Epithelial cell of alveolus of lung (primary cell): Measurements from ENCODE around the gene P3H3. TPM values are rescaled to one million over a fixed set of nuclear protein-coding genes. Genes with fewer than 3 reads are reported as not detected.

Source experiments
- total RNA-seq: library from RNA; depleted of rRNA; stranded (reverse); fragments of >200 nt; gene quantifications from 2 replicates; pipeline ENCODE4 v1.2.1, GENCODE V29; 2015

Gene P3H3, protein sequence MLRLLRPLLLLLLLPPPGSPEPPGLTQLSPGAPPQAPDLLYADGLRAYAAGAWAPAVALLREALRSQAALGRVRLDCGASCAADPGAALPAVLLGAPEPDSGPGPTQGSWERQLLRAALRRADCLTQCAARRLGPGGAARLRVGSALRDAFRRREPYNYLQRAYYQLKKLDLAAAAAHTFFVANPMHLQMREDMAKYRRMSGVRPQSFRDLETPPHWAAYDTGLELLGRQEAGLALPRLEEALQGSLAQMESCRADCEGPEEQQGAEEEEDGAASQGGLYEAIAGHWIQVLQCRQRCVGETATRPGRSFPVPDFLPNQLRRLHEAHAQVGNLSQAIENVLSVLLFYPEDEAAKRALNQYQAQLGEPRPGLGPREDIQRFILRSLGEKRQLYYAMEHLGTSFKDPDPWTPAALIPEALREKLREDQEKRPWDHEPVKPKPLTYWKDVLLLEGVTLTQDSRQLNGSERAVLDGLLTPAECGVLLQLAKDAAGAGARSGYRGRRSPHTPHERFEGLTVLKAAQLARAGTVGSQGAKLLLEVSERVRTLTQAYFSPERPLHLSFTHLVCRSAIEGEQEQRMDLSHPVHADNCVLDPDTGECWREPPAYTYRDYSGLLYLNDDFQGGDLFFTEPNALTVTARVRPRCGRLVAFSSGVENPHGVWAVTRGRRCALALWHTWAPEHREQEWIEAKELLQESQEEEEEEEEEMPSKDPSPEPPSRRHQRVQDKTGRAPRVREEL
- total RNA-seq, result 72.0 and 77.4 TPM in 2 replicates

DNA sequence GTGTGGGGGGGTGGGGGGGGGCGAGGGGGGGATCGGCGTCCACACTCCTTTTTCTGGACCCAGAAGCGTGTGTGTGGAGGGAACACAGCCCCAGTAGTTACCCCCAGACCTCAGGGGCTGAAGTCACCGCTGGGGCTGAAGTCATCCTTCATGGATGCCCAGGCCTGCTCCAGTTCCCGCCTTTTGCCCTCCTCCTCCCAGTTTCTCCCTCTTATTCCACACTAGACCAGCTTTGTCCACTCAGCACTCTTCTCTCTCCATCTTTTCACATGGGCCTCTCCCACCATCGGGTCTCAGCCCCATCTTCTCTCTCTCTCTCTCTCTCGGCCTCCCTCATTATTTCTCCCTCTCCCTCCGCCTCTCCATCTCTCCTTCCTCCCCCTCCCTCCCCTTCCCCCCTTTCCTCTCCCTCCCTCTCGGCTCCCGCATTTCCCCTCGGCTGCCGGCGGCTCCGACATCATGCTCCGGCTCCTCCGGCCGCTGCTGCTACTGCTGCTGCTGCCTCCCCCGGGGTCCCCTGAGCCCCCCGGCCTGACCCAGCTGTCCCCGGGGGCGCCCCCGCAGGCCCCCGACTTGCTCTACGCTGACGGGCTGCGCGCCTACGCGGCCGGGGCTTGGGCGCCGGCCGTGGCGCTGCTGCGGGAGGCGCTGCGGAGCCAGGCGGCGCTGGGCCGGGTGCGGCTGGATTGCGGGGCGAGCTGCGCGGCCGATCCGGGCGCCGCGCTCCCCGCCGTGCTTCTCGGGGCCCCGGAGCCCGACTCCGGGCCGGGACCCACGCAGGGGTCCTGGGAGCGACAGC lies at the start of gene P3H3:
Gene P3H3 (plus strand): TSS at position 426 of the 799 bp plus-strand sequence. CDS start 34 bp downstream, at position 460.

DNA sequence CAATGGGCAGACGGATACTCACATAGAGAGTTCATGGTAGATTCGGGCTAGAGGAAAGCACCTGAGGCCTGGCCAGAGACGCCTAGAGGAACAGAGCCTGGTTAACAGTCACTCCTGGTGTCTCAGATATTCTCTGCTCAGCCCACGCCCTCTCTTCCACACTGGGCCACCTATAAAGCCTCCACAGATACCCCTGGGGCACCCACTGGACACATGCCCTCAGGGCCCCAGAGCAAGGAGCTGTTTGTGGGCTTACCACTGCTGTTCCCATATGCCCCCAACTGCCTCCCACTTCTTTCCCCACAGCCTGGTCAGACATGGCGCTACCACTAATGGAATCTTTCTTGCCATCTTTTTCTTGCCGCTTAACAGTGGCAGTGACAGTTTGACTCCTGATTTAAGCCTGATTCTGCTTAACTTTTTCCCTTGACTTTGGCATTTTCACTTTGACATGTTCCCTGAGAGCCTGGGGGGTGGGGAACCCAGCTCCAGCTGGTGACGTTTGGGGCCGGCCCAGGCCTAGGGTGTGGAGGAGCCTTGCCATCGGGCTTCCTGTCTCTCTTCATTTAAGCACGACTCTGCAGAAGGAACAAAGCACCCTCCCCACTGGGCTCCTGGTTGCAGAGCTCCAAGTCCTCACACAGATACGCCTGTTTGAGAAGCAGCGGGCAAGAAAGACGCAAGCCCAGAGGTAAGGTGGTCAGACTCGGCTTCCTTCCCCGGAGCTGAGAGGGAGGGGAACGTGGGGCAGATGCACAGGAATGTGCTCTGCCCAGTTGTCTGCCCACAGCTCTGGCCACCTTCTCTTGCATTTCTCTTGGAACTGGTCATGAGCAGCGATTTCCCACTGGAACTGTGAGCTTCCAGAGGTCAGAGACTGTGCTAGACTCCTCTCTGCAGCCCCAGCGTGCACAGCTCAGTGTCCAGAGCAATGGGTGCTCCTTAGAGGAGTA lies 39.0 kb upstream of the P3H3 start, which contains the start of gene CD4:
Gene CD4 (plus strand): TSS at position 557 of the 953 bp plus-strand sequence. CDS start 10,611 bp downstream, outside the sequence.

DNA sequence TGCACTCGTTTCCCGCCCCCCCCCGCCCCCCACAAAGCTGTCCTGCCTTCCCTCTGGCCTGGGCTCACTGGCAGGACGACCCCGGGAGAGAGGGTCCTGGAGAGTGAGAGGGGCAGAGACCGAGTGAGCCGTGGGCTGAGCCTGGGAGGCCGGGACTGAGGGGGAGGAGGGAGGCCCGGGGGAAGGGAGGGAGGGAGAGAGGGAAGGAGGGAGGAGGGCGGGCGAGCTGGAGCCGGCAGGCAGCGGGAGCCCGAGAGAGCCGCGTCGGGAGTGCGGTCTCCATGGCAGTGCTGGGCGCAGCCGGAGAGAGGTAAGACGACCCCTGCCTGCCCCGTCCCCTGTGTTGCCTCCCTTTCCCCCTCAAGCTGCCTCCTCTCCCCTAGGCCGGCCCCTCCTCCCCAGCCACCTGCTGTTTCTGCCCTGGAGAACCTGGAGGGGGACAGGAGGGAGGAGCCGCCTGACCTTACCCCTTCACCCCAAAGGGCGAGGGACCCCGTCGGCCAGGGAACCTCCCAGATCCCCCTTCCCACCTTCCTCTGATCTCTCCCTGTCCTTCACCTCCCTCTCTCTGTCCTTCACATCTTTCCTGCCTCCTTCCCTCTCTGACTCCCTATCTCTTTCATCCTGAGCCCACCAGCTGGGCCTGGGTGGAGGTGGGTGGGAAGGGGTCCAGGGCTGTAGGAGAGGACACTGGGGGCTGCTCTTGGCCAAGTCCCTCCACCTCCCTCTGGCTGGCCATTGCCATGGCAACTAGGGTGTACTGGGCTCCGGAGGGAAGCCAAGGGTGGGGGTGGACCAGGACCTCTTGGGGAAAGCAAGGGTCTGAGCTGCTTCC lies 6.4 kb upstream of the P3H3 start, which contains the start of gene GPR162:
Gene GPR162 (plus strand): TSS at position 231 of the 835 bp plus-strand sequence. CDS start 2,078 bp downstream, outside the sequence.

DNA sequence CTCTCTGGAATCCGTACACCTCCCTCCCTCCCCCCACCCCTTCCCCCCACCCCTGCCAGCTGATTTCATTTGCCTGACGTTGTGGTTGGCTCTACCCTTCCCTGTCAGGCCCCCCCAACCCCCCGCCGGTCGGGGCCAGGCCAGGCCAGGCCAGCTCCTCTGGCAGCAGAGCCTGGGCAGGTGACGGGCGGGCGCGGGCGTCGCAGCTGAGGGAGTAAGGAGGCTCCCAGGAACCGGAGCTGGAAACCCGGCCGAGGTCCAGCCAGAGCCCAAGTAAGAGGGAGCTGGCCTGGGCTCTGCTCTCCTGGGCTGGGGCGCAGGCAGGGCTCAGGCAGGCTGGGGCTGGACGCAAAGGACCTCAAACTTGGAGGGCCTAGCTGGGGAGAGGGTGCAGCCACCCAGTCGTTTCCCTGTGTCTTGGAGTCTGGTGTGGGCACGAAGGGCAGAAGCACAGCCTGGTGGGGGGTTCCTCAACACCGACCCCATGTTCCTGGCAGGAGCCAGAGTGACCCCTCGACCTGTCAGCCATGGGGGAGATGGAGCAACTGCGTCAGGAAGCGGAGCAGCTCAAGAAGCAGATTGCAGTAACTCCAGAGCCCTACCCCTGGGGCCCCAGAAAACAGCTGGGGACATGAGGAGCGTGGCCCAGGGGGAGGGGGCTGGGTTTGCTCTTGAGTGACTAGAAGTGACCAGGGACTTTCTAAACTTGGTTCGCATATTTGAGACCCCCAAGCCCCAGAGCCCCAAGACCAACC lies 12.7 kb downstream of the P3H3 start, which contains the start of gene GNB3:
Gene GNB3 (plus strand): TSS at position 165 of the 755 bp plus-strand sequence. CDS start 363 bp downstream, at position 528.

DNA sequence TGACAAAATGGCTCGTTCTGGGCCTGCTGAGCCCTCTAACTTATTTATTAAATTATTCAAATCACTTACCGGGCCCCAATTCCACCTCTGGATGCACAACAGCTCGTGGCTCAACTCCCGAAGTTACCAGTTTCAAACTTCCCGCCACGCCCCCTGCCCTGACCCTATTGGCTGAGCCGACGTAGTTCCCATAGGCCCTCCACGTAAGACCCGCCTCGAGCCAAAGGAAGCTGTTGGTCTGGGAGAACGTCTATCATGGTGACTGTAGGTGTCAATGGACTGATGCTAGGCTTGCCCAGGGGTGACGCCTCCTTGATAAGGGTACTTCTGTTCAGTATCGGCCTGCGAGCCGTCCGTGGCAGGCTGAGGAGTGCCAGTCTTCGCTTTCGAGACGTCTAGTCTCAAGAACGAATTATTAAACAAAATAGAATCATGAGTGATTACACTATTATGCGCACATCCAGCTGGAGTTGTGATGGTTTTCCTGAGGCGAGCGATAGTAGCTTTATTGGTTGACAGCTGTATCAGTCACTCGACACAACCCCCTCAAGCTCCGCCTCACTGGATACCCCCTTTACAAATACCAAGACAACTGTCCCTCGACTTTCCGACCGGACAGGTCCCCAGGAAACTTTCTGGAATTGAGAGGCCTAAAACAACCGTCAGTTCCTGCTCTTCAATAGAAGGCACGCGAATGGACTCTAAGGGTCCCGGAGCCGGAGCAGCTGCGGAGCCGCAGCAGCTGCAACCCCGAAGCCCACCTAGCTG lies 23.1 kb downstream of the P3H3 start, which contains the start of gene CDCA3:
Gene CDCA3 (minus strand): TSS at position 134 of the 768 bp plus-strand sequence. CDS start 334 bp downstream, outside the sequence.

DNA sequence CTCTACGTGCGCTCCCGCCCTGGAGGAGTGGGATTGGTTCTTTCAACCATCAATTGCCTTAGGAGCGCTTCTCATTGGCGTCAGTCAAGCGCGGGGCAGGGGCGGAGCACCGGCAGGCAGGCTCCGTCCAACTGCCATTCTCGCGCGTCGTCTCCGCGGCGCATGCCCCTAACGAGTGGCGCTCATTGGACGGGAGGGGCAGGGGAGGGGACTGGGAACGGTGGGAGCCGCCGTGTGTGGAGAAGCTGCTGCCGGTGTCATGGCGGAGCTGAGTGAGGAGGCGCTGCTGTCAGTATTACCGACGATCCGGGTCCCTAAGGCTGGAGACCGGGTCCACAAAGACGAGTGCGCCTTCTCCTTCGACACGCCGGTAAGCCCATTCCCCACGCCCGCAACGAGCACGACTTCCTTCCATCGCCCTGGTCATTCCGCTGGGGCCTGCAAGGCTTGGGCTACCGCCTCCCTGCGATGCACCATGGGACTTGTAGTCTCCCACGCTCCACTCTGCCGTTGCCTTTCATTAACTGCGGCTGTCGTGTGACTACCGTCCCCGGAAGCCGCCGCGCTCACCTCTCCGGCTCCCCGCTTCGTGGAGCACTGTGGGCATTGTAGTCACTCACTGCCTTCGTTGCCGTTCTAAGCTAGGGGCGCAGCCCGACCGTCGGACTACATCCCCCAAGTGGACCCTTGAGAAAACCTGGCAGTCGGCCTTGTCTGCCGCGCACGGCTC lies 23.9 kb downstream of the P3H3 start, which contains the start of gene USP5:
Gene USP5 (plus strand): TSS at position 230 of the 730 bp plus-strand sequence. CDS start 30 bp downstream, at position 260.

DNA sequence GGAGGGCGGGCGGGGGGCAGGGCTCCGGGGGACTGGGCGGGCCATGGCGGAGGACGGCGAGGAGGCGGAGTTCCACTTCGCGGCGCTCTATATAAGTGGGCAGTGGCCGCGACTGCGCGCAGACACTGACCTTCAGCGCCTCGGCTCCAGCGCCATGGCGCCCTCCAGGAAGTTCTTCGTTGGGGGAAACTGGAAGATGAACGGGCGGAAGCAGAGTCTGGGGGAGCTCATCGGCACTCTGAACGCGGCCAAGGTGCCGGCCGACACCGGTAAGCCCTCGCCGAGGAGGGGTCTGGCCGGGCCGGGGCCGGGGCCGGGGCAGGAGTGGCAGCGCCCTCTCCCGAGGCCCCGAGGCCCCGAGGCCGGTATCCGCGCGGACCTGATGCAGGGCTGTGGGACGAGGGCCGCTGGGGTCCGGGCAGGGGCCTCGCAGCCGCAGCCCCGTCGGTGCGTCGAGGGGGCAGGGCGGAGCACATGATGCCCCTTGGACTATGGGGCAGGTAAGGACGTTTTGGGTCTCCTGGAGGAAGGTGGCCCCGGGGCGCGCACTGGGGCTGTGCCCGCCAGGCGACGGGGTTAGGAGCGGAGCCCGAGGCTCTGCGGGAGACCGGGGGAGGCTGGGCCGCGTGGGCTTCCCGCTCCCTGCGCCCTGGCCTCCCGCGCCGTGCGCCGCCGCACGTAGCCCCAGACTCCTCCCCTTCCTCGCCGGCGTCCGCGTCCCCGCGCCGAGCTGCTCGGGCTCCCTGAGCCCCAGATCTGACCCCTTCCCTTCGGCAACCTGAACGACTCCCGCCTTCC lies 39.4 kb downstream of the P3H3 start, which contains the start of gene TPI1:
Gene TPI1 (plus strand): TSS at position 119 of the 798 bp plus-strand sequence. CDS start 36 bp downstream, at position 155.

DNA sequence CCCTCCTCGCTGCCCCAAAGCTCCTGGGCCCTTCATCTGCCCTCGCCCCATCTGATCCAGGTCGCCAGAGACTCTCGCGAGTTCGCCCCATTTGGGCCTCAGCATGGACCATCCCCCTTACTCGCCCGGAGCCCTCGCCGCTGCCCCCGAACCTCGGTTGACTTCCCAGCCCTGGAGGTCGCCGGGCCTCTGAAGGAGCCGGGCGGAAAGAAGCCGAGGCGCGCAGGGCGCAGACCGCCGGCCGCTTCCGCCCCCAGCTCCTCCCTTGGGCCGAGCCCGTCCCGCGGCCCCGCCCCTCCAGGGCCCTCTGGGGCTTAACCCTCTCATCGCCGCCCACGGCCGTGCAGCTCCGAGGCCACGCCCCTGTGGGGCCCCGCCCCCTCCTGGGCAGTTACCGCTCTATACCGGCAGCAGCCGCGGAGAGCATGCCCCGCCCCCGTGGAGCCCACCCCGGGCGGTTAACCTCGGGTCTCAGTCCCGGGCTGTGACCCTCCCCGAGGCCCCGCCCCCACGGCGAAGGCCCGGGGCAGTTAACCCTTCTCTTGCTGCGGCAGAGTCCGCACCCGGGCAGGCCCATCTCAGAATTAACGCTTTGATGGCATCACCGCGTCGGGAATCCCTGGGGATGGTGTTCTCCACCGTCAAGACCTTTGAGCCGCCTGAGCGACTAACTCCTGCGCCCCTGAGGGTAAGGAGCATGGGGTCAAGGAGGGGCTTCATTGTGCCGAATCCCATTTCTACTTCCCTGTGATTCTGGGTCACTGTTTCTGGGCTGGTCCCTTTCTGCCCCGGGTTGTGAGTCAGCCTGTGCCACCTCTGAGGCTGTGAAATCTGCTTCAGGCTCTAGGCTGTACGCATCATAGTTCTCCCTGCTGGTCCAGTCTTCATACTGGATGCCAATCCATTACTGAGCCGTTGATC lies 45.1 kb downstream of the P3H3 start, which contains the start of gene SPSB2:
Gene SPSB2 (minus strand): TSS at position 210 of the 921 bp plus-strand sequence. CDS start 402 bp downstream, outside the sequence.

Other genes with a start within 250 kb of the P3H3 start
- 210 and 238 TPM in 2 replicates for gene CHD4, start 221.0 kb upstream of the P3H3 start, total RNA-seq
- 0.65 TPM in 1 of 2 replicates, not detected in the other for gene LPAR5, start 192.4 kb upstream of the P3H3 start, total RNA-seq
- gene ACRBP, start 181.0 kb upstream of the P3H3 start, total RNA-seq, result 0.13 and 0.72 TPM in 2 replicates
- gene ING4, start 165.3 kb upstream of the P3H3 start, total RNA-seq, result 24.4 and 89.2 TPM in 2 replicates
- gene ZNF384, start 139.0 kb upstream of the P3H3 start, total RNA-seq, result 16.8 and 39.4 TPM in 2 replicates
- 0.52 and 5.9 TPM in 2 replicates for gene PIANP, start 127.6 kb upstream of the P3H3 start, total RNA-seq
- 50.6 and 80.7 TPM in 2 replicates for gene COPS7A, start 104.4 kb upstream of the P3H3 start, total RNA-seq
- gene MLF2, start 75.3 kb upstream of the P3H3 start, total RNA-seq, result 196 and 281 TPM in 2 replicates
- gene PTMS, start 62.0 kb upstream of the P3H3 start, total RNA-seq, result 174 and 234 TPM in 2 replicates
- 1.6 TPM in 1 of 2 replicates, not detected in the other for gene LAG3, start 55.9 kb upstream of the P3H3 start, total RNA-seq
- gene CD4, start 38.9 kb upstream of the P3H3 start, total RNA-seq, result 11.2 and 19.2 TPM in 2 replicates
- 2.1 and 20.3 TPM in 2 replicates for gene GPR162, start 6.6 kb upstream of the P3H3 start, total RNA-seq
- gene GNB3, start 12.5 kb downstream of the P3H3 start, total RNA-seq, result 0.39 and 0.48 TPM in 2 replicates
- gene CDCA3, start 22.9 kb downstream of the P3H3 start, total RNA-seq, result 12.0 and 27.4 TPM in 2 replicates
- 47.1 and 72.5 TPM in 2 replicates for gene USP5, start 23.7 kb downstream of the P3H3 start, total RNA-seq
- 1,206 and 1,693 TPM in 2 replicates for gene TPI1, start 39.1 kb downstream of the P3H3 start, total RNA-seq
- gene SPSB2, start 44.9 kb downstream of the P3H3 start, total RNA-seq, result 3.6 and 5.4 TPM in 2 replicates
- 5.8 and 13.9 TPM in 2 replicates for gene LRRC23, start 76.4 kb downstream of the P3H3 start, total RNA-seq
- 26.1 and 45.2 TPM in 2 replicates for gene ENO2, start 86.2 kb downstream of the P3H3 start, total RNA-seq
- gene ATN1, start 99.6 kb downstream of the P3H3 start, total RNA-seq, result 14.2 and 57.7 TPM in 2 replicates
- not detected in 2 replicates for gene RNU7-1, start 115.4 kb downstream of the P3H3 start, total RNA-seq
- 336 and 337 TPM in 2 replicates for gene C12orf57, start 115.6 kb downstream of the P3H3 start, total RNA-seq
- gene PTPN6, start 122.9 kb downstream of the P3H3 start, total RNA-seq, result 1.0 and 4.2 TPM in 2 replicates
- gene PHB2, start 142.3 kb downstream of the P3H3 start, total RNA-seq, result 395 and 411 TPM in 2 replicates
- 24.4 and 65.2 TPM in 2 replicates for gene EMG1, start 142.5 kb downstream of the P3H3 start, total RNA-seq
- gene LPCAT3, start 190.1 kb downstream of the P3H3 start, total RNA-seq, result 26.5 and 28.0 TPM in 2 replicates
- gene C1S, start 232.3 kb downstream of the P3H3 start, total RNA-seq, result 137 and 318 TPM in 2 replicates